Measurements from ENCODE around the gene CEP68.
"Not testable (repeated sequence)": the region's sequence is repeated elsewhere in the genome, so short reads cannot be mapped to it uniquely, and the experiment has no call there.

CEP68 gene, protein sequence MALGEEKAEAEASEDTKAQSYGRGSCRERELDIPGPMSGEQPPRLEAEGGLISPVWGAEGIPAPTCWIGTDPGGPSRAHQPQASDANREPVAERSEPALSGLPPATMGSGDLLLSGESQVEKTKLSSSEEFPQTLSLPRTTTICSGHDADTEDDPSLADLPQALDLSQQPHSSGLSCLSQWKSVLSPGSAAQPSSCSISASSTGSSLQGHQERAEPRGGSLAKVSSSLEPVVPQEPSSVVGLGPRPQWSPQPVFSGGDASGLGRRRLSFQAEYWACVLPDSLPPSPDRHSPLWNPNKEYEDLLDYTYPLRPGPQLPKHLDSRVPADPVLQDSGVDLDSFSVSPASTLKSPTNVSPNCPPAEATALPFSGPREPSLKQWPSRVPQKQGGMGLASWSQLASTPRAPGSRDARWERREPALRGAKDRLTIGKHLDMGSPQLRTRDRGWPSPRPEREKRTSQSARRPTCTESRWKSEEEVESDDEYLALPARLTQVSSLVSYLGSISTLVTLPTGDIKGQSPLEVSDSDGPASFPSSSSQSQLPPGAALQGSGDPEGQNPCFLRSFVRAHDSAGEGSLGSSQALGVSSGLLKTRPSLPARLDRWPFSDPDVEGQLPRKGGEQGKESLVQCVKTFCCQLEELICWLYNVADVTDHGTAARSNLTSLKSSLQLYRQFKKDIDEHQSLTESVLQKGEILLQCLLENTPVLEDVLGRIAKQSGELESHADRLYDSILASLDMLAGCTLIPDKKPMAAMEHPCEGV

DNA sequence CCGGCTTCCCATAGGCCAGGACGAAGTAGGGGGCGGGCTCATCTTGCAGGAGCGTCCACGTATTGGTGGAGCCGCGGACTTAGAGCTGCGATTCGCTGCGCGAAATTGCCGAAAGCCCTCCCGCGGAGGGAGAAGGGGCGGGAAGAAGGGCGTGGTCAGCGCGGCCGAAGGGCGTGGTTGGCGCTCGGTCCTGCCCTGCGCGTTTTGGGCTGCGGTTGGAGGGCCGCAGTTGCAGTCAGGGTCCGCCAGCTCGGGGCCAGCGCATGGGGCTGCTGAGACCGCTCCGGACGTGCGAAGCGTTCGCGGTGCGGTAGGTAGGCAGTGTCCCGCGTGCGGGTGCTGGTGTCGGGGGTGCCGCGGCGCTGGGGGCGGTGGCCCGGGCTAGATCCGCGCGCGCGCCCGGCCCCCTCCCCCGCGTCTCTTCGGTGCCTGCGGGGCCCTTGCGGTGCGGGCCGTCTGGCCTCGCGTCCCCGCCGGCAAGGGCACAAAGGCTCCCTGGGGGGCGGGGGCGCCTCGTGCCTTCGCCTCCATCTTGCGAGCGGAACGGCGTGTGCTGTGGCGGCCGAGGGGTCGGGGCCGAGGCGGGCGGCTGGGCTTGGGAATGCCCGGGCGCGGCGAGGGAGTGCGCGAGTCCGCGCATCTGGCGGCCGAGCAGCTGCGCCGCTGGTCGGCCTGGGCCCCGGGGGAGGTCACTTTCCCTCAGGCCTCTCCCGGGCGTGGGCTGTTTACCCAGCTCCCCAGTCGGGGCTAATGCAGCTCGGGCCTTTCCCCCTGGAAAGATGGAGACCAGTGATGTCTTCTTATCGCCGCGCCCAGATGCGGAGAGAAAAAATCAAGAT, at the start of gene CEP68:
Gene CEP68 (plus strand): TSS at position 202 of the 839 bp plus-strand sequence. CDS start 13,029 bp downstream, outside the sequence.
- DNase-seq, result peak; percentile 64 to 96 (median 93)

DNA sequence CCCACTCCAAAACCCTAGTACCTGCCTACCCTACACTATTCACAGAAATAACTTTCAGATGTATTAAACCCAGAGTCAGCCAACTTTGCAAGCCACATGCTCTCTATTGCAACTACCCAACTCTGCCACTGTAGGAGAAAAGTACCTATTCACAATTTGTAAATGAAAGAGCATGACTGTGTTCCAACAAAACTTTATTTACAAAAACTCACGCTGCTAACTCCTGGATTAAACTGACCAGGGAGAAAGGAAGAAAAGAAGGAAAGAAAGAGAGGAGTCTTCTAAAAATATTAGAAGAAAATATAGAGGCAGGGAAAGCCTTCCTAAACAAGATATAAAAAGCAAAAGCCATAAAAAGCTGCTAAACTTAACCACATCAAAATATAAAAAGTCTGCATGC, 42.4 kb upstream of the CEP68 start:
- no peak for DNase-seq

DNA sequence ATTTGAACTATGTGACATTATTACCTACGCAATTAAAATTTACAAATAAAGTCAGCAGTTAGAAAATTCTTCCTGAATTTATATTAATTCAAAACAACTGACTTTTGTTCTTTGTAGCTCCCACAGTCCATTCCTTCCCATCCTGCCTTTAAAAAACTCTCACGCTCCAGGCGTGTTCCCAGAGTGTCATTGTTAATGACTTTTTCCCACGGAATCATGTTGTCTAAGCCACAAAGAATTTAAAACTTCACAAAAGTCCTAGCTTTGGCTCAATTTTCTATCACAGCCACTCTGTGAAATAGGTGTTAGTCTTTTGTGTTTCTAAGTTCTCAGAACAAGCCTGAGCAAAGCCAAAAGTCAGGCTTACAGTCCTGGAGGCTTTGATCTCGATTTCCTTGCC, 40.5 kb upstream of the CEP68 start:
- no peak for DNase-seq

DNA sequence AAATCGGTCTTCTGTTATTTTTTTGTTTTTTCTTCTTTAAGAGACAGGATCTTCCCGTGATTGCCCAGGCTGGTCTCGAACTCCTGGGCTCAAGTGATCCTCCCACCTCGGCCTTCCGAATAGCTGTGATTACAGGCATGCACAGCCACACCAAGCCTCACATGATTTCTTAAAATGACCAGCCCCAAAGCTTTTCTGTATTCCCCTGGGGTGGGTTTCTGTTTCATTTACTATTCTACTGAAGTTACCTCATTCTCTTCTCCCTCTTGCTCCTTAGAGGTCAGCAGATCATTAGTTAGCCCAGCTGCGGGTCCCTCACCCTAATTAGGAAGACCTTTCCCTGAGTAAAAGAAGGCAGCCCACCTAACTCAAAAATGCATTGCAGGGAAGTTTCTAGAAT, 39.4 kb upstream of the CEP68 start:
- DNase-seq, result no peak

DNA sequence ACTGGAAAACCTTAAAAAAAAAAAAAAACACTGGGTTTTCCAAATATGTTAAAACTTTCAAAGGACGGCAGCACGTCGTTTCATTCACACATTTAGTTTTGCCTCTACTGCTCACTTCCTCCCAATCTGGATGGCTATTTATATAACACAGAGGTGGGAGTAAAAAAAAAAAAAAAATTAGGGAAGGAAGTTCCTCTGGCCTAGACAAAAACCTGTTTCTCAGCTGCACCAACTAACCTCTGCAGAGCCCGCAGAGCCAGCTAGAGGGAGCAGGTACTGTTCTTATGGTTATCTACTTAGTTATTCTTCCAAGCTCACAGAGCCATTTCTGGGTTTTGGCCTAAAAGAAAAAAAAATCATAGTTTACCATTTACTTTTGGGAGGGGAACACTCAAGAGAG, 38.9 kb upstream of the CEP68 start:
- no peak for DNase-seq

DNA sequence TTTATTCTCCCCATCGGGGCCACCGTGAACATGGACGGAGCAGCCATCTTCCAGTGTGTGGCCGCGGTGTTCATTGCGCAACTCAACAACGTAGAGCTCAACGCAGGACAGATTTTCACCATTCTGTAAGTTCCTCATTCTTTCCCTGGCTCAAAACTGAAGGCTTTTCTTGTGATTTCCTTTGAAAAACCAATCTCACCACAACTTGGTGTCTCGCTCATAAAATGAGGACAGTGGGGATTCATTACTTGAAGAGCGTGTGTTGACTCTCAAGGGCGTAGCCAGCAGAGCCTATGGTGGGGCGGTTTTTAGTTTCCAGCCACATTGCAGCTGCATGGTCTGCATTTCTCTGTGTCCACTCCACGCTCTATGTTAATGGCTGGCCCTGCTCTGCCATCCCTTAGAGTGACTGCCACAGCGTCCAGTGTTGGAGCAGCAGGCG, 38.1 kb upstream of the CEP68 start:
- peak in 2 of 14 donors; percentile 9 to 14 for DNase-seq

DNA sequence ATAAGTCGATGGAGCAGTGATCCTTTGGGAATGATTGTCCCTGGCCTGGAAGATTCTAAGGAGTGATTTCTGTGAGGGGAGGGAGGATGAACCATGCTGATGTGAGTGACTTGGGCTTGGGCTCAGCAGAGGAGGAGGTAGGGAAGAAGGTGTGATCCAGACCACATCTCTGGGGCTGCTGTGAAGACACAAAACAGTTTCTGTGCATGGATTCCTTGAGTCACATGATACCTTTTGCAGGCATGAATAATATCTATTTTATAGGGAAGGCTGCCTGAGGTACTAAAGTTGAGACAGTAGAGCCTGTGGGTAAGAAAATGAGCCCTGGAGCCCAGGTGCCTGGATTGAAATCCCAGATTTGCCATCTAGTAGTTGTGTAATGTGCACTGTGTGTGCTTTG, 37.2 kb upstream of the CEP68 start:
- no peak for DNase-seq

DNA sequence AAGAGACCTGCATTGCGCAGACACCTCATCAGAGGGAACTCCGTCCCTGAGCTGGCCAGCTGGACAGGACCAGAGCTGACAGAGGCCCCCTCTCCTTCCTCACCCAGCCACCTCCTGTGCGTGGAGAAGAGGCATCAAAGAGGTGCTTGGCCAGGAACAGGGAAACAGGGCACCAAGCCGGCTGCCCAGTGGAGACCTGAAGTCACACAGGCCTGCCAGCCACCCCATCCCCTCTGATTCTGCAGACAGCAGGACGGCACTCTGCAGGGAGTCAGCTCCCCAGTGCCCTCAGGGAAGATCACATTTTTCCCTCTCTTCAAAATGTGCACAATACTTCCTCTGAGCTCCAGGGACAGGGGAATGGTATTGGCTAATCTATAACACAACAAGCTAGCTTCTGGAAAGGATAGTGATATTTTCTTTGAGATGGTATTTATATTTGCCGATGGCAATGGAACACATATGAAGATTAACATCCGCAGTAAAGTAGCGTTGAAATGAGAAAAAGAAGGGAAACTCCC, 36.5 kb upstream of the CEP68 start:
- no peak for DNase-seq

DNA sequence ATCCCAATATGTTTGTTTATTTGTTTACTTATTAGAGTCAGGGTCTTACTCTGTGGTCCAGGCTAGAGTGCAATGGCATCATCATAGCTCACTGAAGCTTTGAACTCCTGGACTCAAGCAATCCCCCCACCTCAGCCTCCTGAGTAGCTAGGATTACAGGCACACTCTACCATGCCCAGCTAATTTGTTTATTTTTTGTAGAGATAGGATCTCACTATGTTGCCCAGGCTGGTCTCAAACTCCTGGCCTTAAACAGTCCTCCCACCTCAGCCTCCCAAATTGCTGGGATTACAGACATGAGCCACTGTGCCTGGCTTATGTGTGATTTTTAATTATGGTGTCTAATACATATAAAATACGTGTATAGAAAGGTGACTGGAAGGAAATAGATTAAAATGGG, 36.0 kb upstream of the CEP68 start:
- DNase-seq, result not testable (repeated sequence)

DNA sequence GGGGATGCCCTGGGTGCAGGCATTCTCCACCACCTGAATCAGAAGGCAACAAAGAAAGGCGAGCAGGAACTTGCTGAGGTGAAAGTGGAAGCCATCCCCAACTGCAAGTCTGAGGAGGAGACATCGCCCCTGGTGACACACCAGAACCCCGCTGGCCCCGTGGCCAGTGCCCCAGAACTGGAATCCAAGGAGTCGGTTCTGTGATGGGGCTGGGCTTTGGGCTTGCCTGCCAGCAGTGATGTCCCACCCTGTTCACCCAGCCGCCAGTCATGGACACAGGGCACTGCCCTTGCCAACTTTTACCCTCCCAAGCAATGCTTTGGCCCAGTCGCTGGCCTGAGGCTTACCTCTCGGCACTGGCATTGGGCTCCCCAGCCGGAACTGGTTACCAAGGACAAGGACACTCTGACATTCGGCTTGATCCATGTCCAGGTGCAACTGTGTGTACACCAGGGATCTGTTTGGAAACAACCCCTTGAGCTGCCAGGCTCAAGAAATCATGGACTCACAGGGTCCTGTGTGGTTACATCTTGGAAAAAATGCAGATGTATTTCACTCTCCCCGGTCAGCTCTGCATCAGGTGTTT, 35.2 kb upstream of the CEP68 start:
- DNase-seq, result no peak

DNA sequence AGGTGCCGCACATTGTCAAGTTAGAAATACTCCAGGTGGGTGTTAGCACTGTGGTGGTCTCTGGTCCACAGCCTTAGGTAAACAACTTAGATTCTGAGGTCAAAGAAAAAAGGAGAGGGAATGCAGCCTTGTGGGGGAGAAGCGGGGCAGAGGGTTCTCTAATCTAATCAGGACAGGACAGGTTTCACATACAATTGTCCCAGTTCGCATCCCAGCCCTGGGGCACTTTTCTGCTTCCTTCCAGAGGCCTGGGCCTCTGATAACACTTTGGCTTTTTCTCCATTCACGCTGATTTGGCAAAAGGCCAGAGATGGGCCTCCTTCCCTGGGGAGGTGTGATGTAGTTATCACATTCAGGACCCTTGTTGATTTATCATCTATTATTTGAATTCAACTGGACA, 34.5 kb upstream of the CEP68 start:
- no peak for DNase-seq

DNA sequence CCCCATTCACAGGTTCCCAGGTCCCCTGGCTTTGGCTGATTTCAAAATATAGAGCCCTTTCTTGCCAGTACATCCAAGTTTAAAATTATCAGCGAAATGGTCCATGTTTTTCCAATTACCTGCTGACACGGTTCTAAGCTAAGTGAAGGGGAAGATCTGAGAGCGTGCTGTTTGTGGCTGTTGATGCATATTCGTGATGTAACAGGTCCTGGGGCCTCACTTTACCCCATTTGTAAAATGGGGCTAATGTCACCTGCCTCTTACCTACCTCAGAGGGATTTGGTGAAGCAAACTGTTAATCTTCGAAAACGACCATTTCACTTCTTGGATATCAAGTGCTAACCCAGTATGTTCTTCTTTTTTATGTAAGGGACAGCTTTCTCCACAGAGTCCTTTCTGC, 34.0 kb upstream of the CEP68 start:
- DNase-seq, result no peak

DNA sequence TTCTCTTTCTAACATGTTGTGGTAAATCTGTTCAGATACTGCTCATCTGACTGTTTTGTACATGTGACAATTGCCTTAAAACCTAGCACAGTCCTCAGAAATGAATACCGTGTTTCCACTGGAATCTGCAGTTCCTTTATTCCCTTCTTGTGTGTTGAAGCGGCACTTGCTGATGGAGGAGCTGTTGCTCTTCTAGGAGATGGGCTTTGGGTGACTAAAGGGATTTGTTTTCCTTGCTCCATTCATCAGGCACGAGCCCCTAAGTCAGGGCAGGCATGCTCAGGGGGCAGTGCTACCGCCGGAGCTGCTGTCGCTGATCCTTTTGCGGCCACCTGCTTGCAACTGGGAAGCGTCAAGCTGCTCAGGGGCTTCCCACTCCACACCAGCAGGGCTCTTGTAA, 32.5 kb upstream of the CEP68 start:
- no peak for DNase-seq

DNA sequence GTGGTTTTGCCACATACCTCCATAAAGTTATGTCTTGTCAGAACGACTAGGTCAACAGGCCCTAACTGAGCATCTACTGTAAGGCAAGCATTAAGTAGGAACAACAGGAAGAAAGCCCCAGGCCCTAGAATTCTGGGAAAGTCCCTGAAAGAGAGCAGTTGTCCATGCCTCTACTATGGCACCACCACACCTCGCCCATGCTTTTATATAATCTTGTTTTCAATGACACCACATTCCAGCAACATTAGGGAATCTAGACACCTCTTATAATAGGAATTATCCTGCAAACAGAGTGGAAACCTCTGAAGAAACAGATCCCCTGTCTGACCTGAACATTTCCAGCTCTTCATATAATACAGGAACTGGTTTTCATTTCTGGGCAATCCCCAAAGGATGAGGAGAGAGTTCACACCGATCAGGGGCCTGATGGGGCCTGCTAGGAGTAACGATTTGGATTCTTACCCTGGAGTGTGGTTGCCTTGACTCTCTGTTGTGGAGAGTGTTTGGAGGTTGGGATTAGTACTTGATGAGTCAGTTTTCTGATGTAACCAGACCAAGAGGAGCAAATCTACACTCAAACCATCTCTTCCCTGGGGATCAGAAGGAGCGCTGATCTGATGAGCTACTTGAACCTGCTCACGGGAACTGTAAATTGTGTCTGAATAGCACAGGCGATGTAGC, 31.9 kb upstream of the CEP68 start:
- DNase-seq, result no peak

DNA sequence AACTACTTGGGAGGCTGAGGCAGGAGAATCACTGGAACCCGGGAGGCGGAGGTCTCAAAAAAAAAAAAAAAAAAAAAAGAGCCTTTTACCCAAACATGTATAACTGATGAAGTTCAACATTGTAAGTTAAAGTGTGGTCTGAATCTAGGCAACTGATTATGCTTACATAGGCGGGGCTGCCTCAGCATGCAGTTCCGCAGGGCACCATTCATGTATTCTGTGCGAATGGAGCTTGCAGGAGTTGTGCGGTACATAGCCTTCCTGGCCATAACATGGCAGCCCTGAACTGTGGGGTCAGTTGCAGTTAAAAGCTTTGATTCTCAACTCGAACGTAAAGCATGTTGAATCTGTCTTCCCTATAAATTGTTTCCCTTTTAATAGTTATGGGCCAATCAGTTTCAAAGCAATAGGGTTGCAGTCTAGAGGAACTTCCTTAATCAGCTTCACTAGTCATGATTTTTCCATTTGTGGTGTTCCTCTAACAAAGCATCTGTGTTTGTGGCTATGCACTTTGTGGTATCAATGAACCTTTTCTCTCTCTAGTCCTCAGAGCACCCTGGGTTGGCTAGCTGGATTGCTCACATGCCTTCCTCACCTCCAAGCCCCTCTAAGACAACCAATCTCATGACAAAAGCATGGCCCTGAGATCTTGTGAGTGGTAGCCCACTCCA, 30.6 kb upstream of the CEP68 start:
- DNase-seq, result no peak

DNA sequence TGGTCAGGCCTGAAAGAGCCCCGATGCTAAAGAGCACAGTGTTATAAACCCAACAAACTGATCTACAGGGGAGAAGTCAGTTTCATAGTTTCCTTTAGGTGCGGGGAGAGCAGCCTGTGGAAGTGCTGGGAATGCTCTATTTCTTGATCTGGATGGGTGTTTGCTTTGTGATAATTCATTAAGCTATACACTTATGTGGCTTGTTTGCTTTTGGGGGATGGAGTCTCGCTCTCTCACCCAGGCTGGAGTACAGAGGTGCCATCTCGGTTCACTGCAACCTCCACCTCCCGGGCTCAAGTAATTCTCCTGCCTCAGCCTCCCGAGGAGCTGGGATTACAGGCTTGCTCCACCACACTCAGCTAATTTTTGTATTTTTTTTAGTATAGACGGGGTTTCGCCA, 30.1 kb upstream of the CEP68 start:
- DNase-seq, result no peak

DNA sequence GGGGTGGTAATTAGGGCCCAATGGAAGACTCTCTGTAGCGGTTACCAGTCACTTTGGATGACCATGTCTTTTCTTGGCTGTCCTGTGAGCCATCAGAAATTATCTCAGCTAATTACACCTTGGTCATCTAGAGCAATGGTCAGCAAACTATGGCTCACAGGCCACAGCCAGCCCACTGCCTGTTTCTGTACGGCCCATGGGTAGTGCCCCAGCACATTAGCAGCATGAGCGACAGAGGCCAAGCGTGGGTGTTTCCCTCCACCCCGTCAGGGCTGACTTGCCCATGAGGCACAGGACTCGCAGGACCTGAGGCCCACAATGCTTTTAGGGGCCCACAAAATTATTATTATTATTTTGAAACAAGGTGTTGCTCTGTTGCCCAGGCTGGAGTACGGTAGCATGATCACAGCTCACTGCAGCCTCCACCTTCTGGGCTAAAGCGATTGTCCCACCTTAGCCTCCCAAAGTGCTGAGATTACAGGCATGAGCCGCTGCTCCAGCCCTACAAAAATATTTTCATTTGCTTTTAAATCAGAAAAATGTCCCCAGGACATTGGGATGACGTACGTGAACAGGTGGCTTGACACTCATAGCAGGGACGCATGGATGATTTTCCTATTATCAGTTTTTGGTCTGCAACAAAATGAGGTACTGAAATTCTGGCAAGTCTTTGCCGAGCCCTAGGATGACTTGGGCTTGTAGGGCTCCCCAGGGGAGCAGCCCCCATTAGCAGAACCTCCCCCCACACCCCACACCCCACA, 29.3 kb upstream of the CEP68 start:
- DNase-seq, result no peak

DNA sequence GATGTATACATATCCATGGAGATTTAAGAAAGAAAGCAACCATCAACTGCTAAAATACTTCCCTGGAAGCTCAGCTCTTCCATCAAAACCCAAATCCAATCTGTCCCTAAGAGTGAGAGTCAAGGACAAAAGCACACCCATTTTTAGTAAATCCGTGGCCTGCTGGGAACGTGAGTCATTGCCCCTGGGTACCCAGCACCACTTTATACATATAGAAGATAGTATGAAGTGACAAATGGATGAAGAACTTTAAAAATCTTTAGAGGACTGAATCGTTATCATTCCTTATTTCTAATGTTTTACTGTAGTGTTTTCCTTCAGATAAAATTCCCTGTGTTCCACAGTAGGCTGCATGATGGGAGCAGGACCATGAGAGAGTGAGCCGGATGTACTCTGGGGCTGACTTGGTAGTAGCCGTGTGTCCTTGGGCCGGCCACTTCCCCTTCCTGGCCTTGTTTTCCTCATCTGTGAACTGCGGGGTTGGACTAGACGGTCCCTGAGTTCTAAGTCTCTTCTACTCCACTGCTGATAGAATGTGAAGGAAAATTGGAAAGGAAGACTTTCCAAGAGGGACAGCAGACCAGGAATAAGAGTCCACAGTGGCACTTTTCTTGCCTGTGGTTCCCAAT, 28.5 kb upstream of the CEP68 start:
- no peak for DNase-seq

DNA sequence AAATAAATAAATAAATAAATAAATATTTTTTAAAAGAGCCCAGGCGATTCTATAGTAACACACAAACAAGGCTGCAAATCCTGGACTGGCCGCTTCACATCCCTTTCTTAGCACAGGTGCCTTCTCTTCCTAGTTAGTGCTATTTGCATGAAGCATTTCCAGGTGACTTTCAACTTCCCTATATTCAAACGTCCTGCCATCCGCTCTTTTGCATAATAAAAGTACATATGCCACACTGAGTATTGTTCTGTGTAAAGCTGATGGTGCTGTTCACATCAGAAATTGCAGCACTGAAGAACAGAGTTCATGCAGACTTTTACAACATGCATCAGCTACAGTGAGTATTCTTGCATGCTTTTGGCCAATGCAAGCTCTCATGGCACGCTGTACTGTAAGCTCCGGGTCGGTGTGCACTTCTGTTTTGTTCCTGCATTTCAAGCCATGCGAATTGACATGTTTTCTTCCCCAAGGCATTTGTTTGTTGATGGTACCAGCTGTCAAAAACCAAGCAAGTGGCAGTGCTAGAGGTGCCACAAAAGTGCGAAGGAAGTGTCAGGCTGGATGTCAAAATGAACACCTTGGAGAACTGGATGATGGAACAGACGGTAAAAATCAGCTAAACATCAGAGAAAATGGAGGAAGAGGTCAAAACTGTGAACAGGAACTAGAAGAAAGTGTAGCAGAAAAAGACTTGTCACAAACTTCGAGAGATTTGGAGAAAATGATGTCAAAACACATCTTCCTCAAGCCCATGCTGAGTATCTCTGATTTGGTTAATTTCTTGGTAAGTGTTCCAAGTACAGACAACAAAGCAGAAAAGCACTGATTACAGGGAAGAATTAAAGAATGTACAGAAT, 25.5 kb upstream of the CEP68 start:
- no peak for DNase-seq
